ENCODE measurements around the gene LARGE1. TPM values are rescaled to one million over a fixed set of nuclear protein-coding genes. Genes with fewer than 3 reads are reported as not detected.

The LARGE1 gene
- total and polyA plus RNA-seq, 9 of the 15 experiments (the other 6 are each of a cell fraction or from before 2014, with no cell fraction given): 0.01 to 0.66 (median 0.14) TPM; not detected in 2

DNA sequence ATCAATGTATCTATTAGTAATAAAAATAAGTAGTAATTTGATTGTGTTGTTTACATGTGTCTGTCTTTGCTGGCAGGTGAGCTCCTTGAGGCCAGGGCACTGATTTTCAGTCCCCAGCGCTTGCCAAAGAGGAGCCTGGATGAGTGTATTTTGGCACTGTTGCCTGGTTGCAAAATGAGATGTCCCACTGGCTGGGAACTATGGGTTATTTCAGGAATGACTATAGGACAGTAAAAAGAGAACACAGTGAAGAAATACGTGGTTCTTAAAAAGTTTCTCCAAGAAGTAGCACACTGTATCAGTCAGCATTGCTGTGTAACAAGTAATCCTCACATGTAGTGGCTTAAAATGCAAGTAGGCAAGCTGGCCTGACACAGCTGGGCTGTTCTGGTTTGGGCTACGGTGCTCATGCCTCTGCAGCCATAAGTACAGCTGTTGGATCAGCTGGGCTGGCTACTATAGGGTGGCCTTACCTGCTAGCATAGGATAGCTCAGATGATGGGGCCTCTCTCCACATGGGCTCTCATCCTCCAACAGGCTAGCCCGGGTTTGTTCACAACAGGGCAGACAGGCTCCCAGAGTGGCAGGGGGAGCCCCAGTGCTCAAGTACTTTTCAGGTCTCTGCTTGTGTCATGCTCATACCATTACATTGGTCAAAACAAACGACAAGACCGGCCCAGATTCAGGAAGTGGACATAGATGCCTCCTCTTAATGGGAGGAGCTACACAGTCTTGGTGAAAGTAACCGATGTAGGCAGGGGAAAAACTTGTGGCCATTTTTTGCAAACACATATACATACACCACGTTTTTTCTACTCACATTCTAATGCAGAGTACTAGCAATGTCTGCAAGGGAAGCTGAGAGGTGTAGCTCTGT, 399.1 kb downstream of the LARGE1 start (continued):
- no peak for TF ChIP-seq HDAC8 (tag; IDR thresholded peaks at IDR 0.05)
- TF ChIP-seq, protein P1, sequence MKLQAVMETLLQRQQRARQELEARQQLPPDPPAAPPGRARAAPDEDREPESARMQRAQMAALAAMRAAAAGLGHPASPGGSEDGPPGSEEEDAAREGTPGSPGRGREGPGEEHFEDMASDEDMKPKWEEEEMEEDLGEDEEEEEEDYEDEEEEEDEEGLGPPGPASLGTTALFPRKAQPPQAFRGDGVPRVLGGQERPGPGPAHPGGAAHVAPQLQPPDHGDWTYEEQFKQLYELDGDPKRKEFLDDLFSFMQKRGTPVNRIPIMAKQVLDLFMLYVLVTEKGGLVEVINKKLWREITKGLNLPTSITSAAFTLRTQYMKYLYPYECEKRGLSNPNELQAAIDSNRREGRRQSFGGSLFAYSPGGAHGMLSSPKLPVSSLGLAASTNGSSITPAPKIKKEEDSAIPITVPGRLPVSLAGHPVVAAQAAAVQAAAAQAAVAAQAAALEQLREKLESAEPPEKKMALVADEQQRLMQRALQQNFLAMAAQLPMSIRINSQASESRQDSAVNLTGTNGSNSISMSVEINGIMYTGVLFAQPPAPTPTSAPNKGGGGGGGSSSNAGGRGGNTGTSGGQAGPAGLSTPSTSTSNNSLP (IDR thresholded peaks at IDR 0.05; ENCODE audit: borderline replicate concordance, low read depth, low read length): no peak
- no peak for TF ChIP-seq TAF15 (IDR thresholded peaks at IDR 0.05; ENCODE audit: low read depth, low read length)
- no peak for TF ChIP-seq RFX7 (CRISPR knock-in tag; IDR thresholded peaks at IDR 0.05)
- no peak for TF ChIP-seq NR2F6 (CRISPR knock-in tag; IDR thresholded peaks at IDR 0.05)
- TF ChIP-seq TRIM24 (IDR thresholded peaks at IDR 0.05): no peak

DNA sequence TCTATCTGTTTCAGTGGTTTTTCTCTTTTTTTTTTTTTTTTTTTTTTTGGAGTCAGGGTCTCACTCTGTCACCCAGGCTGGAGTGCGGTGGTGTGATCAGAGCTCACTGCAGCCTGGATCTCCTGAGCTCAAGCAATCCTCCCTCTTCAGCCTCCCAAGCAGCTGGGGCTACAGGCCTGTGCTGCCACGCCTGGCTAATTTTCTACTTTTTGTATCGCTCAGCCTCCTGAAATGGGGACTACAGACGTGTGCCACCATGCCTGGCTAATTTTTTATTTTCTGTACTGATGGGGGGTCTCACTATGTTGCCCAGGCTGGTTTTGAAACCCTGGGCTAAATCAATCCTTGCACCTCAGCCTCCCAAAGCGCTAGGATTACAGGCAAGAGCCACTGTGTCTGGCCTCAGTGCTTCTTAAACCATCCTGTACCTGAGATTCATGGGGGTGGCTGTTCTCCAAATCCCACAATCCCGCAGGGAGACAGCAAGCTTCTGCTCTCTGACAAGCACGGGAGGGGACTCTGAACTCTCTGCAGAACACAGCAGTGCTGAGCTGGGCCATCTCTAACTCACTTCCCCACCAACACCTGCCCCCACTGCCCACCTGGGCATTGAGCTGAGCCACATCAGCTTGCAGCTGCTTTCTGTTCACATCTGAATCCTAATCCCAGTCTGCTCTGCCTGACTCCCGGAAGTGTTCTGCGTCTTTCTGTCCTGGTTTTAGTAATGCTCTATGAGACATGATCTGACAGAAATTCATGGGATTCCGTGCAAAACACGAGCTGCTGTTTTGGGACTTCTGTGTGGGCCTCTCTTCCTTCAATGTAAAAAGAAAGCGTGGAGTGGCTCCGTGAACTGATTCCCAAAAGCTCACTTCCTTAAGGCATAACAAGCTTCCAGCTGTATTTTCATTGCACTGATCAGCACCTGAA, 400.0 kb downstream of the LARGE1 start:
- WGBS (ENCODE audit: insufficient coverage, low coverage, missing lambda C conversion rate): 5% methylated on average over 9 of the region's 13 CpGs
- Histone ChIP-seq H3K9me3 (replicated peaks; ENCODE audit: control insufficient read depth, insufficient read depth, low read depth, low read length) (no peaks in the 10 kb centered on the region), H3K4me2 (ENCODE audit: insufficient read depth, low read length) (no peak overlapping the region), H4K20me1 (replicated peaks; ENCODE audit: control insufficient read depth, insufficient read depth, low read length) (no peaks in the 10 kb centered on the region), H3K4me3 (no peak overlapping the region), H3K27me3 (ENCODE audit: control insufficient read depth in 2 of 2, insufficient read depth in 2 of 2, low read length in 2 of 2) (no peaks in the 10 kb centered on the region), H2AFZ (ENCODE audit: low read depth, low read length) (no peak overlapping the region), H3K27ac (ENCODE audit: extremely low read depth, low read depth, low read length) (no peak overlapping the region), H3K36me3 (ENCODE audit: control insufficient read depth, insufficient read depth, low read length) (no peaks in the 10 kb centered on the region), H3K4me1 (replicated peaks in 1 of 2; ENCODE audit: control insufficient read depth in 2 of 2, insufficient read depth in 2 of 2, low read length in 2 of 2) (no peaks in the 10 kb centered on the region), H3K9ac (ENCODE audit: insufficient read depth in 1 of 2, low read depth in 2 of 2, low read length in 2 of 2) (no peak overlapping the region), H3K9me1 (ENCODE audit: control insufficient read depth, insufficient read depth, low read length) (no peaks in the 10 kb centered on the region), H3K79me2 (ENCODE audit: control insufficient read depth, insufficient read depth, low read length) (no peaks in the 10 kb centered on the region)
- in situ Hi-C loops (cut with MboI) (no loop called here), intact Hi-C loops (cut with micrococcal nuclease) (loop anchor here (10.0 kb wide), 1 partner anchor 55 kb away; no protein-coding TSS in a partner anchor)
- ChIA-PET POLR2A (no interaction called here), CTCF (ENCODE audit: low intra/inter-chr PET ratio) (no interaction called here)
- no peak for TF ChIP-seq MYNN (IDR thresholded peaks at IDR 0.05)
- no peak for TF ChIP-seq MYNN (CRISPR knock-in tag; IDR thresholded peaks at IDR 0.05)
- no peak for TF ChIP-seq NCOR1 (IDR thresholded peaks at IDR 0.05)
- no peak for TF ChIP-seq FOXA3 (CRISPR knock-in tag; conservative IDR thresholded peaks at IDR 0.05 in 1 of 2, IDR thresholded peaks at IDR 0.05 in 1 of 2)
- no peak for TF ChIP-seq CTBP1 (IDR thresholded peaks at IDR 0.05; ENCODE audit: borderline replicate concordance)
- no peak for TF ChIP-seq ZNF174 (CRISPR knock-in tag; IDR thresholded peaks at IDR 0.05)
- TF ChIP-seq CBFA2T2 (conservative IDR thresholded peaks at IDR 0.05): no peak
- no peak for TF ChIP-seq MAFG (tag; conservative IDR thresholded peaks at IDR 0.05)
- TF ChIP-seq EGR1 (conservative IDR thresholded peaks at IDR 0.05): no peak
- no peak for TF ChIP-seq ZNF263 (CRISPR knock-in tag; IDR thresholded peaks at IDR 0.05; ENCODE audit: borderline replicate concordance)
- TF ChIP-seq ZNF224 (CRISPR knock-in tag; IDR thresholded peaks at IDR 0.05): no peak
- no peak for TF ChIP-seq SNRNP70 (optimal IDR thresholded peaks at IDR 0.05; ENCODE audit: low read depth, low read length)
- no peak for TF ChIP-seq HDGF (IDR thresholded peaks at IDR 0.05)
- no peak for TF ChIP-seq RAD51 (IDR thresholded peaks at IDR 0.05; ENCODE audit: borderline replicate concordance, low read depth)
- no peak for TF ChIP-seq TCF7L2 (IDR thresholded peaks at IDR 0.05; ENCODE audit: low read depth, low read length)
- DNase-seq (ENCODE audit: extremely low read depth in 1 of 4, low spot score in 3 of 4) (no peak), FAIRE-seq (no peak), ATAC-seq (no peak)
- BruUV-seq (replicated peaks): no TSS peak

Data from K562 (cell line).